ENCODE data around the gene PAX5.

PAX5 gene

GRCh38 chr9:36847781-36848673, 186.0 kb downstream of the PAX5 start:
- DNase-seq, result no peak

DNA sequence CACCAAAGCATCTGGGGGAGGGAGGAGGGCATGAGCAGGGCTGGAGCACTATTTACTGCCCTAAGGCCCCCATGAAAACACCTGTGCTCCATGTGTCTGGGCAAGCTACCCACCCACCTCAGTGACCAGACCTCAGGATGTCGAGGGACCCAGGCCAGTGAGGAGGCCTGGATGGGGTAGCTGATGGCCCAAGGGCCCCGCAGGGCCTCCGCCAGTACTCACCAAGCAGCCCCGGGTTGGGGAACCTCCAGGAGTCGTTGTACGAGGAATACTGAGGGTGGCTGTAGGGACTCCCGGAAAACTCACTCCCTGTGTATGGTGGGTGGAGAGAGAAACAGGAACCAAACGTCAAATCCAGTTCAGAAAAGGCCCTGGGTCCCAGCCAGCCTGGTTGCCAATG, 187.4 kb downstream of the PAX5 start:
- no peak for DNase-seq

DNA sequence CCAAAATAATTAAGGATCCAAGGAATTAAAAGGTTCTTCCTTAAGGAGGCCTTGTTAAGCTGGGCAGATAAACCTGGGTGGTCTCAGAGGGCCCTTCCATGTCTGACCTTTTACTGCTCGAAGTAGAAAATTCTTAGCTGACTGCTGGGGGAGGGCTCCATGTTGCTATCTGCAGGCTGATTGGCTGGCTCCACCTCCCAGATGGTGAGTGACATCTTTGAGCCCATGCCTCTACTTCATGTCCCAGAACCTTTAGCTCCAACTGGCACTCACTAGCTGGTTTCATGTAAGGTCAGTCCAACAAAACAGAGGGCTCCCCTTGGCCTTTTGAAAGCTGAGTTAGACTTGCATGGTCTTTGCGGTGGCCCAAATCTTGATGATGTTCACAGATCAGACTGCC, 188.2 kb downstream of the PAX5 start:
- no peak for DNase-seq

GRCh38 chr9:36844961-36845360, 189.1 kb downstream of the PAX5 start:
- no peak for DNase-seq

GRCh38 chr9:36843964-36844363, 190.1 kb downstream of the PAX5 start:
- no peak for DNase-seq

GRCh38 chr9:36842560-36843530, 191.2 kb downstream of the PAX5 start:
- no peak for DNase-seq

GRCh38 chr9:36840898-36841536, 193.1 kb downstream of the PAX5 start:
- DNase-seq, result no peak

DNA sequence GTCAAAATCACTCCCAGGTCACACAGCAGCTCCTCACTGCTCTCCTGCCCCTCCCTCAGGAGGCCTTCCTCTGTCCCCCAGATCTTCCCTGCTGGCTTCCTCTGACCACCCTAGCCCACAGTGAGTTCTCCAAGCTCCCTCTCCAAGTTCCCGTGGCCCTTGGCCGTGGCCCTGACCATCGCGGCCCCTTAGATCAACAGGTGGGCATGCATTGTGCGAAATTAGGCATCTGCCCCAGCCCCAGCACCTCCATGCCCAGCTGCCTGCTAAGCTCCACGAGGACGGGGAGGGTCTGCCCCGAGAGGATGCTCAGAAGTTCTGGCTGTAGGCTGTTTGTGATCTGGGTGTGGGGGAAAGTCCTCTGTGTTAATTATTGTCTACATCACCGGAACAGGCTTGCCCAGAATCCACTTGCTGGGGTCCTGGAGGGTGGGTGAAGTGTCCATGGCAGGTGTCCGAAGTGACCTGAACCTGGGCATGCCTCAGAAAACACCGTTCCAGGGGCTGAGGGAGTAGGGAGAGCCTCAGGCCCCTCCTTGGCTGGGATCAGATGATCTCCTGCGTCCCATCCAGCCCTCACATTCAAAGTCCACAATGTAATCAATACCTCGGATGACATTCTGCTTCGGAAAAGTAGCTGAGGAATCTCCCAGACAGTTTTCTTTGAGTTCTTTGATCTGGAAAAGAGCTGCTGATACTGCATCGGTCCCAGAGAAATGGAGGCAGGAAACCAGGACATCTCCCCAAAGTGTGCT, 194.8 kb downstream of the PAX5 start:
- DNase-seq, result no peak

GRCh38 chr9:36837431-36838405, 196.3 kb downstream of the PAX5 start:
- DNase-seq, result no peak

GRCh38 chr9:36836486-36836885, 197.6 kb downstream of the PAX5 start:
- DNase-seq, result no peak

GRCh38 chr9:36835271-36835996, 198.6 kb downstream of the PAX5 start:
- DNase-seq, result no peak

DNA sequence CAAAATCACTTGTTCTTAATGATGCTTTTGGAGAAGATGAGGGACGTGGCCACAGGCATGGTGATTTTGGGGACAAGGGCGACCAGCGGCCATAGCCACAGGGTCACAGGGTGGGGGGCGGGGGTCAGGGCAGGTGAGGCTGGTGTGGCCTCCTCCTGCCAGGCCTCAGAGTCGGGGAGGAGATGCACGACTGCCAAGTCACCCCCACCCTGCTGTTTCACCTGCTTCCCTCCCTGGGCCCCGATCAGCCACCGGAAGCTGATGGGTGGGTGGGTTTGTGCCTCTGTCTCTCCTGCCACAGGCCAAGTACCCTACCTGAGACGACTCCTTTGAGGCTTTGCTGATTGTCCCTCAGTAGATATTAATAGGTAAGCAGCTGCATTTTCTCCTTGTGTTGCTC, 199.3 kb downstream of the PAX5 start:
- DNase-seq, result no peak

DNA sequence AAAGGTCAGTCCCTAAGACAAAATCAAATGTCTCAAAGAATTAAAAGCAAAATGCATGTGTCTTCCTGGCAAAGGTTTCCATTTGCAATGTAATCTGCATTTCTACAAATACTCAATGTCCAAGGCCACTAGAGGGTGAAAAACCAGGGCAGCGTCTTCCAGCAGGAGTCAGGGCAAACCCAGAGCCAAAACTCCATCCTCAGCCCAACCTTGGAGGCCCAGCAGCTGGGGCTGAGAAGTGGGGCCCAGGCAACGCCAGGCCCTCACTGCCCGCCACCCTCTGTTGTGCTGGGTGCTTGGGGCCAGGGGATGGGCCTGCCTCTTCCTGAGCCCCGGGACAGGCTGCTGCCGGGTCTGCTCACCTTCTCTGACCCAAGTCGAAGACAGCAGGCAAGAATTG, 200.1 kb downstream of the PAX5 start:
- no peak for DNase-seq

DNA sequence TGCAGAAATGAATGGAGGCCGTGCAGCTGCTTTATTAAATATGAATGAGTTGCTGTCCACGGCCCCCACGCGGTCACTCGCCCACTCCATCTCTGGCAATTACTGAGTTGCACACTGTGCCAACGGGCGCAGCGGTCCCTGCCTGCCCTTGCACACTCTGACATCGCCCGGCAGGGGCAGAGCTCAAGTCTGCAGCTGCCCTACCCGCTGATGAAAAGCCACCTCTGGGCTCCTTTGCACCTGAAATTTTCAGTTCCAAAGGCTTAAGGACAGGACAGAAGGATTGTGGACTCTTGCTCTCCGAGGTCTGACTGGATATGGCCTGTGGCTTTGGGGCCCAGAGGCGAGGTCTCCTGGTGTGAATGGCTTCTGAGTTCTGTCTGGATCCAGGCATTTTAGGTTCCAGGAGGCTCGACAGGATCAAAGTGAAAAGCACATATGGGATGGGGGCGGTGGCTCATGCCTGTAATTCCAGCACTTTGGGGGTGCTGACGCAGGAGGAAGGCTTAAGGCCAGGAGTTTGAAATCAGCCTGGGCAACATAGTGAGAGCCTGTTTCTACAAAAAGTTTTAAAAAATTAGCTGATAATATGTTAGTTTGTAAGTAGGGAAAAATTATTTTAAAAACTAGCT, 201.8 kb downstream of the PAX5 start:
- DNase-seq, result no peak

- DNase-seq, result no peak
Observed at GRCh38 chr9:36831381-36832161, 202.5 kb downstream of the PAX5 start.

DNA sequence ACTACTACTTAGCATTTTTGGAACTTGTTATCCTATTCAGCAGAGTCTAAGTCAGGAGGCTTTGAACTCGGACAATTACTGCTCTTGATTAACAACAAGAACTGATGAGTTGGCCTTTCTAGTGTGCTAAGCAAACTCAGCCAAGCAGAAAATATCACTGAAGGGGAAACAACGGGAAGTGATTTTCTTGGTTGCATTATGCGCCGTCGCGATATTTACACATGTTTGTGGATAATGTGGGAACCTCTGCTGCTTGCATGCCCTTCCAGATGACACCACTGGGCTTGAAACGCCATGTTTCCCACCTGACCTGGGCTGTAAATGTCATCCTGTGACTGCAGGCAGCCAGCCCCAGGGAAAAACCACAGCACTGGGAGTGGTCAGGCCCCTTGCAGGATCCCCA, 205.5 kb downstream of the PAX5 start:
- no peak for DNase-seq

- DNase-seq, result no peak
Observed at GRCh38 chr9:36827593-36827992, 206.5 kb downstream of the PAX5 start.

GRCh38 chr9:36826581-36826980, 207.5 kb downstream of the PAX5 start:
- no peak for DNase-seq

- no peak for DNase-seq
Observed at GRCh38 chr9:36825179-36825578, 208.9 kb downstream of the PAX5 start.
